ENCODE measurements around the gene IFNA13.
A peak's percentile ranks its signal among the peaks of the same experiment; 100 is the strongest.

Gene IFNA13

DNA sequence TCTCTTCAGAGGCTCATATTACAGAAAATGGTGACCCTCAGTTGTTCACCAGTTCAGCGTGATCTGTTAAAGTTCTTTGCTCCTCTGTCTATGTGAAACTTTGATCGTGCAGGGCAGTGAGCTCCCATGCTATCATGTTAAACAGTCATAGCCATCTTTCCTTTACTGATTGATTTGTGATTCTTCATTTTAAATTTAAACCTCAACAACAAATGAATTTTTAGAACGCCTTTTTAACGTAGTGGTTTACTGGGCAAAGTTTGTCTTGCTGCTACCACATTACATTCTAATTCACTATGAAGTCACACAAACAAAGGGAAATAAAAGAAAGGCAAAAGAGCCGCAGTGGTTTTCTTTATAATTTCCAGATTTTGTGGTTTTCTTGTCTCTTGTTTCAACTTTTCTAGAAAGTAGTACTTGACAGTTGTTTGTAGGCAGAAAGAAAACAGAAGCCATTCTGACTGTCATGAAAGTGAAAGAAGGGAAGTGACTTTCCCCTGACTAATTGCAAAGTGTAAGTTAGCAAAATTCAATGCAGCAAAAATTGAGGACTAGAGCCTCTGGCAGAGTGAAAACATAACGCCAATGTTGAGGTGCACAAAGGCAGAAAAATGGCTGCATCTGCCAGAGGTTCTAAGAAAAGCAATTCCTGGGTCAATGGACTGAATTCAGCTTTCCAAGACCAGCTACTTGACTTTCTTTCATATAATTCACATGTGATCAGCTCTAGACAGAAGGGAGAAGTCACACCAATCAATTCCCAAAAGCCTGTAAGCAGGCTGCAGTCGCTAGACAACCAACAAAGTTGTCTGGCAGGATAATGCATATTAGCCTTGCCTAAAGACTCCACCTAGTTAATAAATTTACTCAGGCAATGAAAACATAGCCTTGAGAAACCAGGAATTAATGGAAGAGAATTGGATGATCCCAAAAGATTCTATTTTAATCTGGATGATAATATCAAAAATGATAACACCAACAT, 10.1 kb downstream of the IFNA13 start:
- DNase-seq, result no peak

DNA sequence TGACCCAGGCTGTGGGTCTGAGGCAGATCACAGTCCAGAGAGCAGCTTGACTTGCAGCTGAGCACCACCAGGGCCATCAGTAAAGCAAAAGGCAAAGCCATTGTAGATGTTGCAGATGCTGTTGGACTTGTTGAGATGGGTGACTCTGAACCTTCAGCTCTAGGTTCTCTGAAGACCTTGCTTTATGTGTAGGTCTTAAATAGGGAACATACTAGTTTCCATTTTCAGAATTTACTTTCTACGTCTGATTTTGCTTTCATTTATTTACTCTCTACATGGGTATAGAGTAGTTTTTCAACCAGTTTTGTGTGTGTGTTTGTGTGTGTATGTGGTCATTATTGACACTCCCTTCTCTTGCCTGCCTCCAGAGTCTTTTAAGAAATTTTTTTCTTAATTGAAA, 17.1 kb downstream of the IFNA13 start, which contains the start of gene IFNA6:
IFNA6 (minus strand) TSS at position 101 of the 400 bp plus-strand sequence; CDS start at position 101, 0 bp downstream.
- DNase-seq, result no peak

GRCh38 chr9:21348430-21348970, 19.4 kb downstream of the IFNA13 start:
- DNase-seq, result no peak

DNA sequence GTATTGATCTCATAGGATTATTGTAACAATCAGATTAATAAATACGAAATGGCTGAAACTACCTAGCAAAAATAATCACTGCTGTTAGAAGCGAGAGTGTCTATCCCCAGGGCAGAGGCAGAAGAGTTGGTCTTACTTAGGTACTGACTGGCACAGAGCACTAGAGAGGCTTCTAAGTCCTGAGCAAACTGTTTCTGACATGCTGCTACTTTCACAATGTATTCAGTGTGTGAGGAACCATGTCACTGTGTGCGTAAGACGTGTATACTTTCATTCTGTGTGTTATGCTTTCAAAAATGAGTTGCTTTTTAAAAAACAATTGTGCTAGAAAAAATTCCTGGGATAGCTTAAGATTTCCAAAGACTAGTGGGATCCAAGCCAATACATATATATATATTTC, 27.1 kb downstream of the IFNA13 start:
- DNase-seq, result no peak

DNA sequence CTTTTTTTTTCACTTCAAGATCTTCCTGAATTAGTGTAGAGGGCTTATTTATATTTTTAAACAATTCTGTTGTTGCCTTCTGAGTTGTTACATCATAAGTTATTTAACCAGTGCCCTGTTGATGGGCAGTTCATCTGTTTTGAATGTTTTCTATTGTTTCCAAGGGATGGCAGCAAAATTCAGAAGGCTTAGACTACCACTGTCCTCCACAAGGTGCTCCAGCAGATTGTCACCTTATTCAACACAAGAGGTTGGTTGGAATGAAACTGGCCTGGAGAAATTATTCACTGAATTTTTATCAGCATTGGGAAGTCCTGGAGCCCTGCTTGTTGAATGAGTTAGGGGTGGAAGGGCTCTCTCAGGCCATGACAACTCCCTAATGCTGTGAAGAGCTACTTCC, 31.4 kb downstream of the IFNA13 start:
- DNase-seq, result no peak

DNA sequence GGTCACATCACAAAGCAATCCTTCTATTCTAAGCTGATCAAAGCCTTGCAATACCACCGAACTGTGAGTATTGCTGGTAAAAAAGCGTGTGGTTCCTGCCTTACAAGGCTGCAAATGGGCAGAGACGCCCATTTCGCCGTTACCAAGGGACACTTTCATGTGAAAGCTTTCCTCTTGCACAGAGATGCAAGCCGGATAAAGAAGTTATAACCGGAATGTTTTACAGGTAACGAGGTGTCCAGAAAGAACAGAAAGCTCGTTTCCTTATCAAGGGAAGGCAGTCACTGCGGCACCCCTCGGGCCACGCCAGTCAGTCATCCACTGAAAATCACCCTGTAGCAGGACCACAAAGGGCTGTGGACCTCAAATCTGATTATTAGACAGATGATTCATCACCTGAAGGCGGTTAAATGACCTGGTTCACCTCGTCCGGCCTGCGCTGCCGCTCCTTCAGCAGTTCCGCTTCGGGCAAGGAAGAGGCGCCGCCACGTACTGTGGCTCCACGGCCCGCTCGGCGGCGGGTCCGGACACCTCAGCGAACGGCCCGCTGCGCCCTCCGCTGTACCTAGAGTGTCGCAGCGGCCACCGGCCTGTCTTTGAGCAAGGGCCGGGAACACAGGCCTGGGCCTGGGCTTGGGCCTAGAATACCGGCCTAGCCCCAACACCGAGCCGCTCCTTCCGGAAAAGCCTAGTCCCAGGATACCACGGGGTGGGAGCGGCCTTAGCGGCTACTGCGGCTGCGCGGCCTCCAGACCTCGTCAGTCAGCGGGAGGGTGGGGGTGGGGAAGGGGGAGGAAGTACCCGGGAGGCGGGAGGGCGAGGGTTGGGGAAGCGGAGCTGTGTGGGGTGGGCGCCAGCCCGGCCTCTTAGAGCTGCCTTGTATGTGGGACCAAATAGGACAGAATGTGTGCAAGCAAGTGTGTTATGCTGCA, 32.9 kb downstream of the IFNA13 start, which contains the start of gene KLHL9:
KLHL9 (minus strand) TSS at position 704 of the 932 bp plus-strand sequence; CDS start at position 159, 545 bp downstream.
- peak; percentile 39 to 95 (median 88) for DNase-seq

- DNase-seq, result no peak
Measured at GRCh38 chr9:21333226-21333625, 34.6 kb downstream of the IFNA13 start.

DNA sequence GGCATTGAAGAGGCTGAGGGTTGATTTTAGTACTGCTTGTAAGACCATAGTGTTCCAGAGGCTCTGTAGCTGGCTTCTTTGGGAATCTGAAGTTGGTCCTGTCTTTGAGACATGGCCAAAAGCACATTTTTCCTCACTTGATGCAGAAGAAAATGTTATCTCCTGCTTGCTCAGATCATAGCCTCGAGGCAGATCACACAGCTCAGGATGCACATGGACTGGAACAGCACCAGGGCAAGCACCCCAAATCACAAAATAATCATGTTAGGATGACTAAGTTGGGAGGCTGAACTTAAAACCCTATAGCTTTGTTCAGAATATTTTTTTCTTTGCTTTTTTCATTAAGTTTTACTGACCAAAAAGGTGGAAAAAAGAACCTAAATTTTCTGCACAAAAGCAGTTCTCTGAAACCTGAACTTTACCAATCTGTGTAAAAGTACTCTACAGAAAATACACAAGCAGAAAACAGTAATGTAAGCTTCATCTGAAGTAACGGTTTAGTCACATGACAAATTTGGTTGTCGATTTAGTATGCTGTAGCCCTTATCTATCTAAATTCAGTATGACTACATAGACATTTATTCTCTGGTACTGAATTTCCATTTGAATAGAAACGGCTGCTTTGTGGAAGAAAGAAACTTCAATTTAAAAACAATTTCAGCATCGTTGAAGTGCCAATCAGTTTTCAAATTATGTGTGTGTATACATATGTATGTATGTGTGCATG, 36.0 kb downstream of the IFNA13 start:
- no peak for DNase-seq

DNA sequence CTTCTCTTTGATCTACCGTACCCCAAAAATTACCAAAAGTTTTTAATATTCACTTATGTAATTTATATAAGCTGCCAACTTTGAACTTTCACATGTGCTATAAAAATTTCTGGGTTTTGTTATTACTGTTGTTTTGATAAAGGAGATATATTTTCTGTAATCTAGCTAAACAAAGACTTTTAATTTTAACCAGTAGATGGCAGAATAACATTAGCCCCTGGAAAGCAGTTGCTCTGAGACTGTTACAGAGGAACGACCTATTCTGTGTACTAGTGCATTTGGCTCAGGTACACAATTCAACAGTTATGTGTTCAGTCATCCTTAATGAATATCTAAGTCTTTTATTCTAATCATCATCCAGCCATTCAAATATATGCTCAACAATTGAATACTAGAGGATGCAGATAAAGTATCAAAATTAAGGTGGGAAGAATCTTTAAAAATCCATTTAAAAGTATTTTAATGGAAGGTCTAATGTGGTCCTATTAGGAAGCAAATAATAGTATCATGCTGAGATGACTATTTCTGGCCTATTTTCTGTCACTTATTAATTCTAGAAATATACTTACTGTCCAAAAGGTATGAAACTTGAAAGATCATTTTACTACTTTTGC, 41.2 kb downstream of the IFNA13 start:
- no peak for DNase-seq

- no peak for DNase-seq
Measured at GRCh38 chr9:21324047-21324446, 43.8 kb downstream of the IFNA13 start.

DNA sequence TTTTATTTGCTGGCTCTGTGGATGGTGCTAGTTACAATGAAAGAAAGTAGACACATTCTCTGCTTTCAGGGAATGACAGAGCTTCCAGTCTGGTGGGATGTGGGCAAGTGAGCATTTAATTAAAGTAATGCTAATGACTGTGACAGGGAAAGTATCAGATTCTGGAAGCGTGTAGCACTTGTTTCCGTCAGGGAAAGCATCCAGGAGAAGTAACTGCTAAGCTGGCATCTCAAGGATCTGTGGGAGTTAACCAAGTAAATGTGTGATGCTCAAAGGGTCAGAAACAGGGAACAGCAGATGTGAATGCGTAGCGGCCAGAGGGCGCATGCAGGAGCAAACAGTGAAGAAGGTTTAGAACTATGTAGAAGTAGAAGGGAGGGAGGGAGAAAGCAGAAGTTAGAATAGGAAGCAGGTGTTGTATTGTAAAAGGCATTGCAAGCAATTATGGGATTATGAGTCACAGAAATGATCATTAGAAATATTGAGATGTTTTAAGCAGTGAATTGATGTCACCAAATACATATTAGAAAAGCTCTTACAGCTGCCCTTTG, 44.9 kb downstream of the IFNA13 start:
- DNase-seq, result no peak

GRCh38 chr9:21320465-21320864, 47.4 kb downstream of the IFNA13 start:
- no peak for DNase-seq

DNA sequence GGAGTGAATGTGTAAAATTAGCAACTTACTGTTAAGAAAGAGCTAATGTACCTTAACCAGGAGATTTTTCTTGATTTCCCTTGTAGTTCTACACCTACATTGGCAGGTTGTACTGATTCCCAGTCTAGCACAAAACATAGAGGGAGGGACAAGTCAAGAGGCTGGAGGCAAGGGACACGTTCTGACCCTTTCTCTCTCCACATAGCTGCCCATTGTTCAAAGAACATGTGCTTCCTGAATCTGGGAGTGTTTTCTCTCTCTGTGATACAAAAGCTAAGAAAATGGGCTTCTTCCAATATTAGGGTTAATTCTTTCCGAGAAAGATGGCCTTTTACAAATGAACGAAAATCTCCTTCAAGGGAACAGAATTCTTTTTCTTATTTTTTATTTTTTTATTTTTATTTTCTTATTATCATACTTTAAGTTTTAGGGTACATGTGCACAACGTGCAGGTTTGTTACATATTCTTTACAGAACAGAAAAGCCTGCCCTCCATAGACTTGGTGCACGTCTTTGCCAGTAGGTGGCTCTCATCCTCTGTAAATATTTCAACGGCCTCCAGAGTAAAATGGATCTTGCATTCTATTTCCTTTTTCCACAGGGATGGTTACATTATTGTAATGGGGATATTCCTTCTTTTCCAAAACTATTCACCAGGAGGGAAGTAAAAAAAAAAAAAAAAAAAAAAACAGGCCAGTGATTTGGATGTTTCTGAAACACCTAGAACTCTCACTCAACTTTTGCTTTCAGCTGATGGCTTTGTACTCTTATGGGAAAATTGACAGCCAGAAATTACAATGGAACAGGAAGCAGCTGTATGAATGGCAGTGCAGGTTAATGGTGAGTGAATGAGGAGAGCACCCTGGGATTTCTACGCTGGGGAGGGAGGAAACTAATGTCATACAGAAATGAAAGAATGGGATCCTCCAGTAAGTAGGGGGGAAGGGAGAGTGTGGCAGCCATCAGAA, 49.6 kb downstream of the IFNA13 start:
- DNase-seq, result peak in 11 of 56 donors; percentile 2 to 71 (median 9)

Data from amygdala (tissue), 56 donors.